HUES48 (cell line): Measurements from ENCODE around the gene MFSD2B.

Source experiments
- H3K27ac ChIP-seq: one replicate; pipeline ENCODE4 v1.7.0; 2013; ENCODE audit warnings: low read depth, low read length, inconsistent platforms
- H3K27me3 ChIP-seq: 2 replicates; pipeline ENCODE4 v1.6.1; 2013; ENCODE audit warnings: mild to moderate bottlenecking, low read length; ENCODE audit not compliant: control insufficient read depth, insufficient read depth
- H3K36me3 ChIP-seq: 2 replicates; pipeline ENCODE4 v1.6.1; 2013; ENCODE audit warnings: low read length; ENCODE audit not compliant: control insufficient read depth, insufficient read depth
- H3K4me1 ChIP-seq: 2 replicates; pipeline ENCODE4 v1.6.1; 2013; ENCODE audit warnings: mild to moderate bottlenecking, low read length; ENCODE audit not compliant: control insufficient read depth, insufficient read depth
- H3K4me3 ChIP-seq: 2 replicates; pipeline ENCODE4 v1.5.1; 2013; ENCODE audit warnings: mild to moderate bottlenecking, low read depth, low read length
- H3K9ac ChIP-seq: 2 replicates; pipeline ENCODE4 v1.6.1; 2013; ENCODE audit warnings: mild to moderate bottlenecking, low read depth, low read length, moderate library complexity
- H3K9me3 ChIP-seq: 2 replicates; pipeline ENCODE4 v1.6.1; 2013; ENCODE audit warnings: low read length; ENCODE audit not compliant: control insufficient read depth, insufficient read depth

MFSD2B gene

GRCh38 chr2:24009680-24010476 lies at the start of gene MFSD2B:
MFSD2B (plus strand) TSS chr2:24010085; CDS start chr2:24010097, 12 bp downstream.
- Histone ChIP-seq H3K36me3 (no peaks in the 10 kb centered on the region), H3K4me3 (peak within 1 kb of the TSS; percentile 66), H3K4me1 (peaks cover 17% of the 10 kb centered on the region), H3K27me3 (peaks cover 14% of the 10 kb centered on the region), H3K9me3 (no peaks in the 10 kb centered on the region), H3K9ac (peak within 1 kb of the TSS; percentile 59), H3K27ac (no peak within 1 kb of the TSS)

DNA sequence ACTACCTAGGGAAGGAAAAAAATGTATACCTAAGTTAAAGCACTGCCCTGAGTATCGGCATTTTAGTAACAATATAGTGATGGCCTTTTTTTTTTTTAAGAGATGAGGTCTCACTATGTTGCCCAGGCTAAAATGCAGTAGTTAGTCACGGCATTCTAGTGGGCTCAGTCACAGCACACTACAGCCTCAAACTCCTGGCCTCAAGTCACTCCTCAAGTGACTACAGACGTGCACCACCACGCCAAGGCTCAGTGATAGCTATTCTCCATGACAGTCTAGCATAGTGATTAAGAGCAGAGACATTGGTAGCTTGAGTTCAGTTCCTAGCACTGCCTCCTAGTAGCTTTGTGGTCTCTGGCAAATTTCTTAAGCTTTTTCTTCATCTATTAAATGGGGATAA lies 42.0 kb upstream of the MFSD2B start:
- no peaks in the 10 kb centered on the region for H3K9me3 ChIP-seq
- no peak overlapping the region for H3K4me3 ChIP-seq
- no peak overlapping the region for H3K27ac ChIP-seq
- H3K36me3 ChIP-seq, result peaks cover 8% of the 10 kb centered on the region
- no peaks in the 10 kb centered on the region for H3K4me1 ChIP-seq
- H3K9ac ChIP-seq, result no peak overlapping the region
- no peaks in the 10 kb centered on the region for H3K27me3 ChIP-seq

DNA sequence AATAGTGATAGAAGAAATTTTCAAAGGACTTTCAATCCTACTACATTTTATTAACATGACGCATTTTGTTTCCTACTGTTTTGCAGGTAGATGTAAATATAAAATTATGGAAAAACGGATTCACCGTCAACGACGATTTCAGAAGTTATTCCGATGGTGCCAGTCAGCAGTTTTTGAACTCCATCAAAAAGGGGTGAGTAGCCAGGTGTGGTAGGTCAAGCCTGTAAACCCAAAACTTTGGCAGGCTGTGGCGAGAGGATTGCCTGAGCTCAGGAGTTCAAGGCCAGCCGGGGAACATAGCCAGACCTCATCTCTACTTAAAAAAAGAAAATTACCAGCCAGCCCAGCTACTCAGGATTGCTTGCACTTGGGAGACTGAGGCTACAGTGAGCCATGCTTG lies 33.0 kb upstream of the MFSD2B start:
- H3K27ac ChIP-seq, result no peak overlapping the region
- H3K9ac ChIP-seq, result no peak overlapping the region
- H3K36me3 ChIP-seq, result peaks cover 44% of the 10 kb centered on the region
- H3K27me3 ChIP-seq, result no peaks in the 10 kb centered on the region
- no peak overlapping the region for H3K4me3 ChIP-seq
- no peaks in the 10 kb centered on the region for H3K4me1 ChIP-seq
- no peaks in the 10 kb centered on the region for H3K9me3 ChIP-seq

DNA sequence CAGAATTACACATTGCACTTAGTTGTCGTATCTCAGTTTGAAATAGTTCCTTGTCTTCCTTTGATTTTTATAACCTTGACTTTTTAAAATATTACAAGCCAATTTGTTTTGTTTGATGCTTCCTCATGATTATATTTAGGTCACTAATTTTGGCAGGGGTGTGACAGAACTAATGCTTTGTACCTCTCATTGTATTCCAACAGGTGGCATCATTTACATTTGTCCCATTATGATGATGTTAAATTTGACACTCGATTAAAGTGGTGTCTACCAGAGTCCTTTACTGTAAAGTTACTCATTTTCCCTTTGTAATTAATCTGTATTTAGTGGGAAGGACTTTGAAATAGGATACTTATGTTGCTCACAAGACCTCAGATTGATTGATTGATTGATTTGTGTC lies 21.5 kb upstream of the MFSD2B start:
- H3K27ac ChIP-seq, result no peak overlapping the region
- H3K9ac ChIP-seq, result no peak overlapping the region
- no peak overlapping the region for H3K4me3 ChIP-seq
- H3K27me3 ChIP-seq, result no peaks in the 10 kb centered on the region
- H3K4me1 ChIP-seq, result peaks cover 12% of the 10 kb centered on the region
- H3K36me3 ChIP-seq, result peaks cover 25% of the 10 kb centered on the region
- H3K9me3 ChIP-seq, result no peaks in the 10 kb centered on the region

DNA sequence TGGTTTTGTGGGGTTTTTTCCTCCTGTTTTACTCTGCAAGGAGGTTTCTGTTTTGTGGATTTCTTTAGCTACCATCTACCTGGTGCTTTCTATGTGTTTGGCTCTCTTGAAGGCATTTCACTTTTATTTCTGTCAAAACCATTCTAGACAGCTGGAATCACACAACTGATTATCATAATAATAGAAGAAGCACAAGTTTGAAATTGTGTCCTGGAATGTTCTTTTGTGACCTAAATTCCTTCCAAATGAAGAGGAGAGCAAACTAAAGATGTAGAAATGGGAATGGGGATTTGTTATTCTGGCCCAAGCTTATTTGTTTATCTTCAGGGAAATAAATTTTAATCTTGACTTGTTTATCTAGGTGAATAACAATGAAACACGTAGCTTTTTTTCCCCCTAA lies 17.0 kb upstream of the MFSD2B start:
- H3K9ac ChIP-seq, result no peak overlapping the region
- H3K9me3 ChIP-seq, result no peaks in the 10 kb centered on the region
- H3K27ac ChIP-seq, result peak overlapping the region; percentile 50
- no peaks in the 10 kb centered on the region for H3K27me3 ChIP-seq
- peaks cover 16% of the 10 kb centered on the region for H3K4me1 ChIP-seq
- peaks cover 9% of the 10 kb centered on the region; the same call in 1 of the 2 replicates for H3K36me3 ChIP-seq
- H3K4me3 ChIP-seq, result no peak overlapping the region; the same call in 1 of the 2 replicates

- H3K36me3 ChIP-seq, result peaks cover 3% of the 10 kb centered on the region; the same call in 1 of the 2 replicates
- H3K27me3 ChIP-seq, result no peaks in the 10 kb centered on the region
- H3K4me3 ChIP-seq, result no peak overlapping the region
- H3K27ac ChIP-seq, result no peak overlapping the region
- no peaks in the 10 kb centered on the region for H3K9me3 ChIP-seq
- H3K9ac ChIP-seq, result no peak overlapping the region
- peaks cover 16% of the 10 kb centered on the region for H3K4me1 ChIP-seq
Measured at GRCh38 chr2:23993736-23994269, 16.1 kb upstream of the MFSD2B start.

- Histone ChIP-seq H3K4me3 (no peak overlapping the region), H3K4me1 (peaks cover 16% of the 10 kb centered on the region), H3K9ac (no peak overlapping the region), H3K27me3 (no peaks in the 10 kb centered on the region), H3K27ac (no peak overlapping the region), H3K36me3 (peaks cover 4% of the 10 kb centered on the region), H3K9me3 (no peaks in the 10 kb centered on the region)
Measured at GRCh38 chr2:23994567-23994966, 15.3 kb upstream of the MFSD2B start.

GRCh38 chr2:24007693-24008092 lies 2.2 kb upstream of the MFSD2B start:
- H3K27ac ChIP-seq, result no peak overlapping the region
- no peak overlapping the region for H3K4me3 ChIP-seq
- no peaks in the 10 kb centered on the region for H3K36me3 ChIP-seq
- H3K9ac ChIP-seq, result no peak overlapping the region
- peaks cover 14% of the 10 kb centered on the region for H3K27me3 ChIP-seq
- peaks cover 17% of the 10 kb centered on the region for H3K4me1 ChIP-seq
- H3K9me3 ChIP-seq, result no peaks in the 10 kb centered on the region

GRCh38 chr2:24008672-24009366 lies 1.1 kb upstream of the MFSD2B start:
- H3K4me3 ChIP-seq, result no peak overlapping the region
- H3K4me1 ChIP-seq, result peaks cover 17% of the 10 kb centered on the region
- peaks cover 14% of the 10 kb centered on the region for H3K27me3 ChIP-seq
- no peaks in the 10 kb centered on the region for H3K9me3 ChIP-seq
- no peak overlapping the region for H3K9ac ChIP-seq
- H3K36me3 ChIP-seq, result no peaks in the 10 kb centered on the region
- H3K27ac ChIP-seq, result no peak overlapping the region

- no peak overlapping the region for H3K27ac ChIP-seq
- no peaks in the 10 kb centered on the region for H3K9me3 ChIP-seq
- peaks cover 14% of the 10 kb centered on the region for H3K27me3 ChIP-seq
- H3K4me3 ChIP-seq, result peak overlapping the region; percentile 66
- H3K36me3 ChIP-seq, result no peaks in the 10 kb centered on the region
- H3K4me1 ChIP-seq, result peaks cover 17% of the 10 kb centered on the region
- peak overlapping the region; percentile 59 for H3K9ac ChIP-seq
Measured at GRCh38 chr2:24009367-24009679, 562 bp upstream of the MFSD2B start.
